ENCODE results near the gene SYCN. TPM values are rescaled to one million over a fixed set of nuclear protein-coding genes. Genes with fewer than 3 reads are reported as not detected.

SYCN gene
- total RNA-seq, 1 experiment from 2014 or later: not detected

DNA sequence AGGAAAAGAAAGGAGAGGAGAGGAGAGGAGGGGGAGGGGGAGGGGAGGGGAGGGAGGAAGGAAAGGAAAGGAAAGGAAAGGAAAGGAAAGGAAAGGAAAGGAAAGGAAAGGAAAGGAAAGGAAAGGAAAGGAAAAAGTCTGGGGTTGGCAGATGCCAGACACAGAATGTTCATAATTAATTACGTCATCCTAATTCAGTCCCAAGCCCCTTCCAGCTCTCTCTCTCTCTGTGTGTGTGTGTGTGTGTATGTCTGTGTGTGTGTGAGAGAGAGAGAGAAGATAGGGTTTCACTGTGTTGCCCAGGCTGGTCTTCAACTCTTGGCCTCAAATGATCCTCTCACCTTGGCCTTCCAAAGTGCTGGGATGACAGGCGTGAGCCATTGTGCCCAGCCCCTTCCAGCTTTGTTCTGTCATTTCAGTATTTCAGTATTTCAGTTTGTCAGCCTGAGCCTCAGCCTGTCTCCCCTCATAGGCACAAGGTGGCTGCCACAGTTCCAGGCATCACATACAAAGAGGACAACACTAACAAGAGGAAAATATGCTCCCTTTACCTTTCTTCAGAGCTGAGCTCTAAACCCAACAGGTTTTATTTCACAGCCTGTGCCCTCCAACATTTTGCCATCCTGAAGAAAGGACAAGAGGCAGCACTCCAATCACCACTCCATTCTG lies 26.2 kb upstream of the SYCN start:
- H4K20me1 ChIP-seq (ENCODE audit: insufficient read depth): no peaks in the 10 kb centered on the region
- H3K4me3 ChIP-seq (replicated peaks in 1 of 2; ENCODE audit: low read depth in 1 of 2, low read length in 2 of 2): no peak overlapping the region
- H3K27me3 ChIP-seq (ENCODE audit: insufficient read depth, low read length): peaks cover 7% of the 10 kb centered on the region; the same call in 1 of the 2 replicates
- H3K9me3 ChIP-seq (ENCODE audit: control insufficient read depth in 1 of 2, insufficient read depth in 1 of 2, low read depth in 1 of 2, low read length in 2 of 2): no peaks in the 10 kb centered on the region
- RAD21 ChIA-PET (ENCODE audit: low non-redundant PET in 1 of 2, low total read pairs in 2 of 2, uncharacterized antibody in 2 of 2, unreplicated experiment in 2 of 2): no interaction called here
- H3K9ac ChIP-seq (ENCODE audit: low read length): no peak overlapping the region
- H3K4me1 ChIP-seq (ENCODE audit: control insufficient read depth in 1 of 2, insufficient read depth in 2 of 2, low read length in 2 of 2): no peaks in the 10 kb centered on the region
- H3K9me2 ChIP-seq (ENCODE audit: insufficient read depth): no peaks in the 10 kb centered on the region
- no TSS peak for BruUV-seq (replicated peaks)
- H3K4me2 ChIP-seq (ENCODE audit: low read length): no peak overlapping the region
- no peaks in the 10 kb centered on the region for H3K36me3 ChIP-seq (ENCODE audit: control insufficient read depth in 1 of 2, insufficient read depth in 2 of 2, low read length in 2 of 2)
- TF ChIP-seq EZH2phosphoT487 (IDR thresholded peaks at IDR 0.05; ENCODE audit: borderline replicate concordance) (no peak), RAD21 (IDR thresholded peaks at IDR 0.05; ENCODE audit: low read depth) (no peak), CEBPB (IDR thresholded peaks at IDR 0.05; ENCODE audit: low read depth) (no peak), EZH2 (IDR thresholded peaks at IDR 0.05) (no peak), POLR2A (IDR thresholded peaks at IDR 0.05; ENCODE audit: borderline replicate concordance, extremely low read depth, insufficient read depth, insufficient read length) (no peak), SRF (IDR thresholded peaks at IDR 0.05; ENCODE audit: low read depth) (no peak), EGR1 (IDR thresholded peaks at IDR 0.05; ENCODE audit: low read depth) (no peak), JUND (IDR thresholded peaks at IDR 0.05) (no peak), SIN3A (IDR thresholded peaks at IDR 0.05; ENCODE audit: low read depth) (no peak), SP1 (IDR thresholded peaks at IDR 0.05; ENCODE audit: low read depth) (no peak), ZNF274 (IDR thresholded peaks at IDR 0.05; ENCODE audit: low read depth, low read length) (no peak), FOSL1 (IDR thresholded peaks at IDR 0.05; ENCODE audit: low read depth) (no peak)
- TF ChIP-seq, protein P1, sequence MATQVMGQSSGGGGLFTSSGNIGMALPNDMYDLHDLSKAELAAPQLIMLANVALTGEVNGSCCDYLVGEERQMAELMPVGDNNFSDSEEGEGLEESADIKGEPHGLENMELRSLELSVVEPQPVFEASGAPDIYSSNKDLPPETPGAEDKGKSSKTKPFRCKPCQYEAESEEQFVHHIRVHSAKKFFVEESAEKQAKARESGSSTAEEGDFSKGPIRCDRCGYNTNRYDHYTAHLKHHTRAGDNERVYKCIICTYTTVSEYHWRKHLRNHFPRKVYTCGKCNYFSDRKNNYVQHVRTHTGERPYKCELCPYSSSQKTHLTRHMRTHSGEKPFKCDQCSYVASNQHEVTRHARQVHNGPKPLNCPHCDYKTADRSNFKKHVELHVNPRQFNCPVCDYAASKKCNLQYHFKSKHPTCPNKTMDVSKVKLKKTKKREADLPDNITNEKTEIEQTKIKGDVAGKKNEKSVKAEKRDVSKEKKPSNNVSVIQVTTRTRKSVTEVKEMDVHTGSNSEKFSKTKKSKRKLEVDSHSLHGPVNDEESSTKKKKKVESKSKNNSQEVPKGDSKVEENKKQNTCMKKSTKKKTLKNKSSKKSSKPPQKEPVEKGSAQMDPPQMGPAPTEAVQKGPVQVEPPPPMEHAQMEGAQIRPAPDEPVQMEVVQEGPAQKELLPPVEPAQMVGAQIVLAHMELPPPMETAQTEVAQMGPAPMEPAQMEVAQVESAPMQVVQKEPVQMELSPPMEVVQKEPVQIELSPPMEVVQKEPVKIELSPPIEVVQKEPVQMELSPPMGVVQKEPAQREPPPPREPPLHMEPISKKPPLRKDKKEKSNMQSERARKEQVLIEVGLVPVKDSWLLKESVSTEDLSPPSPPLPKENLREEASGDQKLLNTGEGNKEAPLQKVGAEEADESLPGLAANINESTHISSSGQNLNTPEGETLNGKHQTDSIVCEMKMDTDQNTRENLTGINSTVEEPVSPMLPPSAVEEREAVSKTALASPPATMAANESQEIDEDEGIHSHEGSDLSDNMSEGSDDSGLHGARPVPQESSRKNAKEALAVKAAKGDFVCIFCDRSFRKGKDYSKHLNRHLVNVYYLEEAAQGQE (IDR thresholded peaks at IDR 0.05; ENCODE audit: low read depth): no peak
- no peak overlapping the region for H2AFZ ChIP-seq (ENCODE audit: low read depth, low read length, poor library complexity, severe bottlenecking)
- ATAC-seq: no peak
- CTCF ChIA-PET: no interaction called here
- H3K79me2 ChIP-seq (ENCODE audit: insufficient read depth, low read length): no peaks in the 10 kb centered on the region
- DNase-seq (ENCODE audit: low read depth, low spot score): no peak
- POLR2A ChIA-PET: no interaction called here
- no peak overlapping the region for H3K27ac ChIP-seq (ENCODE audit: low read depth, low read length)
- intact Hi-C loops (cut with micrococcal nuclease): no loop called here

Measured in HCT116 (cell line).